HG03457 (cell line): ENCODE data around the gene CTXN1.
"Not testable (repeated sequence)": the region's sequence is repeated elsewhere in the genome, so short reads cannot be mapped to it uniquely, and the experiment has no call there.

Source experiments
- ATAC-seq: cut with Tn5 transposase; IDR thresholded peaks from one replicate; pipeline ENCODE4 v1.9.1; 2021; ENCODE audit warnings: moderate number of reproducible peaks; ENCODE audit not compliant: unreplicated experiment

The CTXN1 gene

GRCh38 chr19:7902796-7903243, 23.1 kb downstream of the CTXN1 start:
- ATAC-seq = no peak

DNA sequence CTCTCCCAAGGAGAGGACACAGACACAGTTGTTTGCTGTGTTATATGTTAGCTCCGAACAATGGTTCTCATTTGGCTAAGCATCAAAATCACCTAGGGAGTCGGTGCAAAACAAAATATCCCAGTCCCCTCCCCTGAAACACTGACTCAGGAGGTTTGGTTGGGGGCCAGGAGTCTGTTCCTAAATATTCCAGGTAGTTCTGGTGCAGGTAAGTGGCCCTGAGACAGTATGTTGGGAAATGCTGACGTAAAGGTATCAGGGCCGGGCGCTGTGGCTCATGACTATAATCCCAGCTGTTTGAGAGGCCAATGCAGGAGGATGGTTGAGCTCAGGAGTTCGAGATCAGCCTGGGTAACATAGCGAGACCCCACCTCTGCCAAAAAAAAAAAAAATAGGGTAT, 24.6 kb downstream of the CTXN1 start:
- ATAC-seq = no peak

- no peak for ATAC-seq
Measured at GRCh38 chr19:7900931-7901330, 25.0 kb downstream of the CTXN1 start.

GRCh38 chr19:7900401-7900870, 25.5 kb downstream of the CTXN1 start:
- ATAC-seq = no peak

- ATAC-seq = no peak
Measured at GRCh38 chr19:7899751-7900378, 26.1 kb downstream of the CTXN1 start.

- no peak for ATAC-seq
Measured at GRCh38 chr19:7898967-7899366, 27.0 kb downstream of the CTXN1 start.

DNA sequence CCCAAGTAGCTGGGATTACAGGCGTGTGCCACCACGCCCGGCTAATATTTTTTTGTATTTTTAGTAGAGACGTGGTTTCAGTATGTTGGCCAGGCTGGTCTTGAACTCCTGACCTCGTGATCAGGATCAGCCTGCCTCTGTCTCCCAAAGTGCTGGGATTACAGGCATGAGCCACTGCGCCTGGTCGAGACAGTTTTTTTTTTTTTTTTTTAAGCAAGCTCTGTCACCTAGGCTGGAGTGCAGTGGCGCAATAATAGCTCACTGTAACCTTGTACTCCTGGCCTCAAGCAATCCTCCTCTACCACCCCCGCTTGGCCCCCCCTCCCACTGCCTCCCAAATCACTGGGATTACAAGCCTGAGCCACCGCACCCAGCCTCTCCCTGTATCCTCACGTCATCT, 28.6 kb downstream of the CTXN1 start:
- no peak for ATAC-seq

DNA sequence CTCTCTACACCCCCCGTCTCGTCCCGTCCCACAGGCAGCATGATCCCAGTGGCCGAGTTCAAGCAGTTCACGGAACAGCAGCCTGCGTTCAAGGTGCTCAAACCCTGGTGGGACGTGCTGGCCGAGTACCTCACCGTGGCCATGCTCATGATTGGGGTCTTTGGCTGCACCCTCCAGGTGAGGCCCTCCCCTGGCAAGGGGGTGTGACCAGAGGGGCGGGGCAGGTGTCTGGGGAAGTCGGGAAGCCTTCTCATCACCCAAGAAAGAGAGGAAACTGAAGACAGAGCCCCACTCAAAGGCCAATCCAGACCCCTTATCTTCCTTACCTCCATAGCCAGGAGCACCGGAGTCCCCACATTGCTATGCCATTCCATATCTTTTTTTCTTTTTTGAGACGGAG, 30.4 kb downstream of the CTXN1 start:
- no peak for ATAC-seq

DNA sequence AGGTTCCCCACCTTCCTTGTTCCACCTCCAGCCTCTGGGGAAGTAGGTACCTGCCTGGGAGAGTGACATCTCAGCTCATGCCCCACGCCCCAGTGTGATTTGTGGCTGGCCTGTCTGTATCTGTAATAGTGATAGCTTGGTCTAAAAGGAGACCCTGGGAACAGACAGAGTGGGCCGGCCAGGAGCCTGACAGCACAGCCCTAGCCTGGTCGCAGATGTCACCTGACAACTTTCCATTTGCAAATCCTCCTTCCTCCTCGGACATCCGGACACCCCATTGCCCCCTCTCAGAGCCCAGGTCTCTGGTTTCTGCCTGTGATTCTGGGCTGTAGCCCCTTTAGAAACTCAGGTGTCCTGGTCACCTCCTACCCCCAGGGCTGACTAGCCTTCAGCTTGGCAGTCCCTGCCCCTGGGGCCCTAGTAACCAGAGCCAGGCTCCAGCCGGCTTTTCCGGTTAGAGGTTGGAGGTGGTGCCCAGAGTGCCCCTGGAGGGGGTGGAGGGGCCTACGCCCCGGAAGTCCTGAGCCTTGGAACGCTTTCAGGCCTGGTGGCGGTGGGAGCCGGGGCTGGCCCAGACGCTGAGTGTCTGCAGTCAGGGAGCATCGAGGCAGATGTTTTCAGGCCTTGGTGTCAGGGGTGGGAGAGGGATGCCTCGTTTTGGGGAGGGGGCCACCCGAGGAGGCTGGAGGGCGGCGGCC, 31.2 kb downstream of the CTXN1 start:
- no peak for ATAC-seq

- ATAC-seq = not testable (repeated sequence)
Measured at GRCh38 chr19:7893362-7894101, 32.4 kb downstream of the CTXN1 start.

DNA sequence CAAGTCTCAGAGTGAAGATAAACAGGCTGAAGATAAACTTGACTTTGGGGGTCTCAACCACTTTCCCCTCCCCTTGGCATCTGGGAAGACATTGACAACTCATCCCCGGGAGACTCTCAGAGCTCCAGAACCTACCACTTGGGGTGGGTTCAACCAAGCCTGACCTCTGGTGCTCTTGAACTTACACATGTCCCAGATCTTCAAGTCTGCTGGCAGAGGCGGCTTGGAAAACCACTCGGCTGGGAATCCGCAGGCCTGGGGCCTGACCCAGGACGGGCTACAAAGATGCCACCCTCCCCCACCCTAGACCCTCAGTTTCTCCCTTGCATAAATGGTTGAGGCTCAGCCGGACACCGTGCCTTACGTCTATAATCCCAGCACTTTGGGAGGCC, 37.1 kb downstream of the CTXN1 start:
- ATAC-seq = no peak

- ATAC-seq = no peak
Measured at GRCh38 chr19:7888145-7888825, 37.6 kb downstream of the CTXN1 start, which contains the start of gene LRRC8E. Gene LRRC8E (plus strand): TSS chr19:7888510. CDS start chr19:7895604, 7,094 bp downstream.

DNA sequence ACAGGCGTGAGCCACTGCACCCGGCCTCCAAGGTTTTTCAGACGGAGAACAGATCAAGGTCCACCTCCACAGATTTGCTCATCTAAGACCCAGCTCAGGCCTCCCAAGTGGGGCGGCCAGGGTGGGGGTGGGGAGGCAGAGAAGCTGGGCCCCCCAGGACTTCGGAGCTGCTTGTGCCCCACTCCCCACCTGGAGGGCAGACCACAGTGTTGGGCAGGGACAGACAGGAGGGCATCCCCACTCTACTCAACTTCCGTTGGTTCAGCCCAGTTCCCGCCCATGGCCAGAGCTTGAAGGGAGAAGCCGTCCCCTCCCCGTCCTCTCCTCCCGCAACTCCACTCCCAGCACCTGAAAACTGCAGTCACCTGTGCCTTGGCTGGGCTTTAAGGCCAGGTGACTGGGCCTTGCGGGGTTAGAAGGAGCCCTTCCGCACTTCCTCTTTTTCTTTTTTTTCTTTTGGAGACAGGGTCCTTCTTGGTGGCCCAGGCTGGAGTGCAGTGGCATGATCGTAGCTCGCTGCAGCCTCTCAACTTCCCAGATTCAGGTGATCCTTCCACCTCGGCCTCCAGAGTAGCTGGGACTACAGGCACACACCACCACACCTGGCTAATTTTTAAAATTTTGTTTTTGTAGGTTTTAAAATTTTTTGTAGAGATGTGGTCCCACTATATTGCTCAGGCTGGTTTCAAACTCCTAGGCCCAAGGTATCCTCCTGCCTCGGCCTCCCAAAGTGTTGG, 38.4 kb downstream of the CTXN1 start:
- no peak for ATAC-seq

DNA sequence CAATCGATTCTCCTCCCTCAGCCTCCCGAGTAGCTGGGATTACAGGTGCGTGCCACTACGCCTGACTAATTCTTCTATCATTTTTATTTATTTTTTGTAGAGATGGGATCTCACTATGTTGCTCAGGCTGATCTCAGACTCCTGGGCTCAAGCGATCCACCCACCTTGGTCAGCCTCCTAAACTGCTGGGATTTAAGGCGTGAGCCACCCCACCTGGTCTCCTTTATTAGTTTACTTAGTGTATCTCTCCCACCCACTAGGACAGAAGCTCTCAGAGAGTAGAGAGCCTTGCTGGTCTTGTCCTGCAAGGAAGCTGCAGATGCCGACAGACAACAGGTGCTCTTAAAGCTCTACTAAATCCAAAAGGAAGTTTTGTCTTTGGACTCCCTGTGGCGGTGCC, 40.1 kb downstream of the CTXN1 start:
- no peak for ATAC-seq

- ATAC-seq = no peak
Measured at GRCh38 chr19:7883796-7884570, 42.0 kb downstream of the CTXN1 start.

GRCh38 chr19:7883105-7883504, 42.8 kb downstream of the CTXN1 start:
- ATAC-seq = no peak

GRCh38 chr19:7881910-7882309, 44.0 kb downstream of the CTXN1 start:
- ATAC-seq = no peak

- no peak for ATAC-seq
Measured at GRCh38 chr19:7879836-7880235, 46.1 kb downstream of the CTXN1 start.

- no peak for ATAC-seq
Measured at GRCh38 chr19:7879111-7879807, 46.7 kb downstream of the CTXN1 start.
